GM18507 (cell line): ENCODE data around the gene PALD1.

Experiments used
- DNase-seq: peaks from one replicate; pipeline ENCODE4 v3.0.0; 2011; ENCODE audit warnings: low read depth; ENCODE audit not compliant: insufficient read length; ENCODE audit errors: extremely low spot score
- FAIRE-seq: peaks from 2 replicates; lab custom pipeline; 2011; peaks lifted over from hg19 to GRCh38; lab: Jason Lieb, UNC

The PALD1 gene

DNA sequence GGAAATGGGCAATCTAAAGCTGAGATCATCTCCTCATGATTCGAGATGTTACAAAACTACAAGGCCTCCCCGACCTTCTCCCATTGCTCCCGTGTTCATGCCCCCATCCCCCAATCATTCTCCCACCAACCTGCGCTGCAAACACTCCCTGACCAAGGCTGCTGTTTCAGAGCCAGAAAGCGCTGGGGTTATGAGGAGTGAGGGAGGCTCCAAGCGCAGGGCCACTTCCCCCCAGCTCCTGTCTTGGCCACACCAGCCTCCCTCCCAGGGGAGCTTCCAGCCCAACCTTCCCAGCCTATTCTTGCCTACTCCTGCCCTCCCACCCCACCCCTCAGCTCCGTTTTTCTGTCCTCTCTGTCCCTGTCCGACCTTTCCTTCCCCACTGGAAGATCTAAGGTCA is 22.4 kb upstream of the PALD1 start:
- FAIRE-seq (no peak), DNase-seq (no peak)

DNA sequence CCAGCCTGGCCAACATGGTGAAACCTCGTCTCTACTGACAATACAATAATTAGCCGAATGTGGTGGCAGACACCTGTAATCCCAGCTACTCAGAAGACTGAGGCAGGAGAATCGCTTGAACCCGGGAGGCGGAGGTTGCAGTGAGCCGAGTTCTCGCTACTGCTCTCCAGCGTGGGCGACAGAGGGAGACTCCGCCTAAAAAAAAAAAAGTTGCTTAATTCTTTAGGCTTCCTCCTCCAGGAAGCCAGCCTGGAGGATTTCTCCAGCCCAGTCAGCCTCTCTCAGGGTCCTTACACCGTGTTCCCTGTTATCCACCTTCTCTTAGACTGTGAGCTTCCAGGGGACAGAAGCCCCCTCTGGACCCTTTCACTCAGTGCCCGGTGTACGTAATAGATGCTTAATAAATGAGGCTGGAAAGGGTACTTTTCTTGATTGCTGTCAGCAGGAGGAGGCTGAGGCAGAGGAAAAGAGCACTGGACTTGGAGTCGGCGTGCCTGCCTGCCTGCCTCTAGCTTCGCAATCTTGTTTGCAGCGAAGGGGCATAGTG is 20.7 kb upstream of the PALD1 start:
- DNase-seq (no peak), FAIRE-seq (no peak)

DNA sequence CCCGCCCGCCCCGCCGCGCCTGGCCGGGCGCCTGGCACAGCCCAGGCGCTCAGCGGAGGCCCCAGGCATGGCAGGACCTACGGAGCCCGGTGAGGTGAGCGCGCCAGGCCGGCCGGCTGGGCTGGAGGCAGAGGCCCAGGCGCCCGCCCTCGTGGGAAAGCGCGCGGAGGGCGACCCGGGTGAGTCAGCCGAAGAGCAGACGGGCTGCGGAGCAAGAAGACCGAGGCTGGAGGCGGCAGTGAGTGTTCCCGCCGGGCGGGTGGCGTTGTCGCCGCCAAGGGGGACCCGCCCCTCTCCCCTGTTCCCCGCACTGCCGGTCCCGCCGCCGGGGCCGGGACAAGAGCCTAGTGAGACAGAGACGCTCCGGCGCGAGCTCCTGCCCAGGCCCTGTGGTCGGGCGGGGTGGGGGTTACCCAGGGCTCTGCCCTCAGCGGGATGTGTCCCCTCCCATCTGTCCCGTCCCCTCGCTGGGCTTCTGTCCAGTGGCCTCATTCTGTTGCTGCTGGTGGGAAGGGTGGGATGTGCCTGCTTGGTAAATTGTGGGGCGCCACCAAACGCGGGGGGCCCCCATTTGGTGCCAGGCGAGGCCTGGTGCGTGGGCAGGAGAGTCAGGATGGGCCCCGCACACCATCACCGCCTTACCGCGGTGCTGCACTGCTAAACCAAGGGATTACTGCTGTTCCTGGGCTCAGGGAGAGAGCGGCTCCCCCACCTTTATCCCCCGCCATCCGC is 20.1 kb upstream of the PALD1 start:
- DNase-seq (no peak), FAIRE-seq (no peak)

DNA sequence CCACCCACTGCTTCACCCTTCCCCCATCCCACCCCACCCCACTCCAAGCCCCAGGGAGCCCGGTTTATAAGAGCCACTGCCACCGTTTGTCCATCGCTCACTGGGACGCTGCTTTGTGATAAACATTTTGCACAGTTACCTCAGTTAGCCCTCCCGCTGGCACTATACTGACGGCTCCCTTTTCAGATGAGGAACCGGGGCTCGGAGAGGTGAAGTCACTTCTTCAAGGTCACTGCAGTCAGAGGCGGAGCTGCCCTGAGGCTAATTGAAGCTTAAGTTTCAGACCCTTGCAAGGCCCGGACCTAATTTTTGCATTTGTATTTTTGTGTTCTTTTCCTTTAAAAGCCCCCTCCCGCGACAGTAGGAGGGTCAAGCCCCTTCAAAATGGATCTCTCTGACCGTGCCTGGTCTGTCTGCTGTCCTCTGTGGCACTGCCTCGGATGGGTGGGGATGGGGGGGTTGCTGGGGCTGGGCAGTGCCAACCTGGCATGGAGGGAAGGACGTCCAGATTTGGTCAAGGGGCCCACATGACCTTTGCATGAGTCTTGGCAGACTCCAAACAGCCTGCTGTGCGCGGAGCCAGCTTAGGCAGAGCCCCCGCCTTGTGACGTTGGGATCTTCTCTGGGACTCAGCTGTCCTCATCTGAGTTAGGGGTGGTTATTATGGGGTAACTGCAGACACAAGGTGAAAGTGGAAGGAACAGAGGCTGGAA is 19.4 kb upstream of the PALD1 start:
- DNase-seq (no peak), FAIRE-seq (no peak)

DNA sequence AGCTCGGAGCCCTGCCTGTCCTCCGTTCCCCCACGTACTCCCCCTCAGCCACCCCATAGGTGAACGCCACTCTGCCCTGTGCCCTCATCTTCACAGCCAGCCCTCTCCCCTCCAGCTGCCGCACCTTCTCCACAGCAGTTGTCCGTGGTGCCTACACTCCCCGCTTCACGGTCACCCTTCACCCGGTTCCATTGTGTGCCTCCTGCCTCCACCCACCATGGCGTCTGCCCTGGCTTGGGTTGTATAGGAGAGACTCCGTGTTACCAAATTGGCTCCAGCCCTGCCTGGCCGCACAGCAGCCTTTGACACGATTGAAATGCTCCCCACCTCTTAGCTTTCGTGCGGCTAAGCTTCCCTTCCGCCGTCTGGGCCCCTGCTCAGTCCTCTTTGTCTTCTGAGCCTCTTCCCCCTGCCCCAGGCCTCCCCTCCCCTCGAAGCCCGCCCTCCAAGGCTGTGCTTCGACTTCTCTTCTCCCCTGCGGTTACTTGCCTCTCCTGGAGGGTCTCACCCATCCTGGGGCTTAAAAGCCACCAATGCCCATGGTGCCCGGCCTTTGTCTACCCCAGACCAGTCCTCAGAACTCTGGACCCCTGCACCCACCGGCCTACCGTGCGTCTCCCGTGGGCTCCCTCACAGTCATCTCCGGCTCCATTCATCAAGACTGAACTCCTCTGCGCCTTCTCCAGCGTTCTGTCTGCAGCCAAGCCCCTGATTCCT is 18.6 kb upstream of the PALD1 start:
- DNase-seq (no peak), FAIRE-seq (no peak)

DNA sequence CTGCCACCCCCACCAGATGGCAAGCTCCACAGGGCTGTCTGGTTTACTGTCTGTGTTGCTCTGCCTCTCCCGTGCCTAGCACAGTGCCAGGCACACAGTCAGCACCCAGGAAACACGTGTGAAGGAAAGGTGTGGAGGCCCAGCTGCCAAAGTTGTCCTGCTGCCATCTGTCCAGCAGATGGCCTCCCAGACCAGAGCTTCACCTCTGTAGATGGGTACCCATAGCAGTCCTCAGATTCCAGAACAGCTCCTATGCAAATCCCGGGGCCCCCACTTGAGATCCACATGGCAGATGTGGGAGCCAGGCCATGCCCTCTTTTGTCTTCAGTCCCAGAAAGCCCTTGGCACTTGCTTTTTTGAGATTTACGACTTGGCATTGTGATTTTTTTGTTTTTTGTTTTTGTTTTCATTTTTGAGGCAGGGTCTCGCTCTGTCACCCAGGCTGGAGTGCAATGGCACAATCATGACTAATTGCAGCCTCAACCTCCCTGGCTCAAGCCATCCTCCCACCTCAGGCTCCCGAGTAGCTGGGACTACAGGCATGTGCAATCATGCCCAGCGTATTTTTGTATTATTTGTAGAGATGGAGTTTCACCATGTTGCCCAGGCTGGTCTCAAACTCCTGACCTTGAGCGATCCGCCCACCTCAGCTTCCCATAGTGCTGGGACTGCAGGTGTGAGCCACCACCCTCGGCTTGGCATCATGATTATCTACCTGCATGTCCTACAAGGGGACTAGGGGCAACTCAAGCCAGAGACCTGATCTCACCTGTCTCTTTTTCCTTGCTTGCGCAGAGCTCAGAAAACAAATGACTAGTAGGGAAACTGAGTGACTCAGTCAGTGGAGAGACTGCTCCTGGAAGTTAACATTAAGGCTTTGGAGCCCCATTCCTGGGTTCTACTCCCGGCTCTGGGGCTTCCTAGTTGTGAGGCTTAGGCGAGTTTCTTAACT is 16.9 kb upstream of the PALD1 start:
- DNase-seq = peak; percentile 68
- peak; percentile 89 for FAIRE-seq

DNA sequence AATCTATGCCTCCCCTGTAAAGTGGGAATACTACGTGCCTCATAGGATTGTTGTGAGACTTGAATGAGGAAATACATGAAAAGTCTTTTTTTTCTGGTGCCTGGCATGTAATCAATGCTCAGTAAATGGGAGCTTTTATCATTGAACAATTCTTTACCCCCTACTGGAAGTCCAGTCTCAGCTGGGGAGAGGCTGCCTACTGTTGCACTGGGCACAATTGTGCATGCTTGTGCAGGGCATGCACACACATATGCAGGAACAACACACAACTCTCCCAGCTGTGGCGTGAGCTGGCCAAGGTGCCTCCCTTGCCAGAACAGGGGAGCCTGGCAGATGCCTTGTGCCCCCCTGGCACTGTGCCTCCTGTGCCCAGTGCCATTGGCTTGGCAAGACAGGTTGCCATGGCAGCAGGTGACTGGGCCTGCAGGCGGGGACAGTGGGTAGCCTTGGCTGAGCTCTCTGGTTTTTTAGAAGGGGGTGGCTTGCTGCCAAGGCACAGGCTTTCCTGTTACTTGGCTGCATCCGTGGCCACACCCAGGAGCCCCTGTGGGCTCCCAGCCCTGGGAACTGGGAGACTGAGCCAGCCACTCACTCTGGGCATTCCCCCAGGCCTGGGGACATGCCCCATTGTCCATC is 16.1 kb upstream of the PALD1 start:
- FAIRE-seq = no peak
- no peak for DNase-seq

DNA sequence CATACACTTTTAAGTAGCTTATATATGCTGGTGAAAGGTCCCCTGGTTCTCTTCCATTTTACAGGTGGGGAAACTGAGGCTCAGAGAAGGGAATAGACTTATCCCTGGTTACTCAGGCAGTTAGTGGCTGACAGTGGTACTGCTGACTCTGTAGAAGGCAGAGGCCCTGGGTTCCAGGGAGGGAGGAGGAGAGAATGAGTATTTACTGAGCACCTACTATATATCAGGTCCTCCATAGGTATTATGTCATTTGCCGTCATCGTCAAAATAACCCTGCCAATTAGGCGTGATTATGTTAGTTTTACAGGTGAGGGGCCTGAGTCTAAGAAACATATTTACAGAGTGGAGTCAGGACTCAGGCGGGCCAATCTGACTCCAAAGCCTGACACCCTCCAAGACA is 13.3 kb upstream of the PALD1 start:
- no peak for FAIRE-seq
- DNase-seq = no peak

DNA sequence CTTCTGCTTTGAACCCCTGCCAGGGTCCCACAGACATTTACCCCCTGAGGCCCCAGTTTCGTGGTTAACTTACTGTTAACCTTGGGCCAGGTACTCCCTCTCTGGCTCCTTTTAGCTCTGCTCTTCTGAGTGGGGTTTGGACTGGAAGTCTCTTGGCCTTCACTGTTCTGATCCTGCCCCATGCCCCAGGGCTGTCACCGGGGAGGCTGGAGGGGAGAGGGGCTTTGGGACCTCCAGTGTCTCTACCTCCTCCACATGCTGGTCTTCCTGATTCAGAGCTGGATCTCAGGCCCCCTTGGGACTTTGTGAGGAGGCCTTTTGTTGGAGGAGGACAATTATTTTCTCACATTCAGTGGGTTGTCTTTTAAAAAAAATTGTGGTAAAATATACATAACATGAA is 12.7 kb upstream of the PALD1 start:
- FAIRE-seq (no peak), DNase-seq (no peak)

DNA sequence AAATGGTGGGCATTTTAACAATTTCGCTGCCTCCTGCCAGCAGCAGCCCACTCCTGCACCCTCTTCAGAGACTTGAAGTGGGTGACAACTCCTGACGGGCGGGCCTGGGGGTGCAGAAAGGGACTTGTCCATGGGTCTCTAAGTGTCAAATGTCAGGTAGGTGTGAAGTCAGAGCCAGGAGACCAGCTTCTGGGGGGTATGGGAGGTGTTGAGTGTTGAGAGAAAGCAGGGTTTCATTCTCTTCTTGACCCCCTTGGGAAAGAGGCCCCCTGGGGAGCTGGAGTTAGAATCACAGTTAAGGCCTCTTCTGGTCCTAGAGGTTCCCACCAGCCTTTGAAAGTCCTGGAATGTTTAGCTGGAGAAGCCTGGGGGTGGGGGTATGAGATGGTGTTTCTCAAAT is 11.6 kb upstream of the PALD1 start:
- FAIRE-seq (no peak), DNase-seq (no peak)

DNA sequence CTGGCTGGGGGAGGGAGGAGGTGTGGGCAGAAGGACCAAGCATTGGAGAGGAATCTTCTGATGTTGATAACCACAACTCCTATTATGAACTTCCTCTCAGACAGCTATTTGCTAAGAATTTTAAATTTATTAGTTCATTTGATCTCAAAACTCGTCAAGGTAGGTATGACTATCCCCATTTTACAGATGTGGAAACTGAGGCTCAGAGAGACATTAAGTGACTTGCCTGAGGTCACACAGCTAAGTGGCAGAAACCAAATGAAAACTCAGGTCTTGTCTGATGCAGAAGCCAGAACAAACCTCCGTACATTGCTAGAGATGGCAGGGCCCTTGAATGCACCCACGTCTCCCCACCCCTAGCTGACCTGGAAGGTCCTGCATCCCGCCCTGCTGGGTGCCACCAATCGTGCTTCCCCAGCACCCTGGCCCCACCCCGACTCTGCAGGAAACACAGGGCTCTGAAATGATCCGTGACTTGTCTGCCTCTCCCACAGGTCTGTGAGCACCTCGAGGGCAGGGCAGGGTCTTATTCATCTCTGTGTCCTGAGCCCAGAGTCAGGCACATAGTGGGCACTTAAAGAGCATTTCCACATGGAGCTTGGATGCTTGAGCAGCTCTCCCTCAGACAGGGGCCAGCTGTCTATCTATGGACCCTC is 5.6 kb upstream of the PALD1 start:
- DNase-seq (no peak), FAIRE-seq (no peak)

DNA sequence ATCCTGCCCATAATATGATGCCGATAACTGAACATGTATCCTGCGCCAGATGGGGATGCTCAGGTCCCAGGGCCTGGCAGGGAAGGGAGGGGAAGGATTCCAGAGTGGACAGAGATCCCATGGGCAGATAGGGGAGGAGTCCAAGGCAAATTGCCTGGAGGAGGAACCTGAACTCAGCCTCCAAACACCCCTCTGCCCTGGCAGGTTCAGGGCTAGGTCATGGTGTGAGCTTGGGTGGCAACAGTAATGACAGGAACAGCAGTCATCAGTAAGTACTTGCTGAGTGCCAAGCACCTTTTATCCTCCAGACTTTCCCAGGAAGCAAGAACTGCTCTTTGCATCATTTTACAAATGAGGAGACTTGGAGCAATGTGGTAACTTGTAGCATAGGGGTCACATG is 3.8 kb upstream of the PALD1 start:
- no peak for DNase-seq

DNA sequence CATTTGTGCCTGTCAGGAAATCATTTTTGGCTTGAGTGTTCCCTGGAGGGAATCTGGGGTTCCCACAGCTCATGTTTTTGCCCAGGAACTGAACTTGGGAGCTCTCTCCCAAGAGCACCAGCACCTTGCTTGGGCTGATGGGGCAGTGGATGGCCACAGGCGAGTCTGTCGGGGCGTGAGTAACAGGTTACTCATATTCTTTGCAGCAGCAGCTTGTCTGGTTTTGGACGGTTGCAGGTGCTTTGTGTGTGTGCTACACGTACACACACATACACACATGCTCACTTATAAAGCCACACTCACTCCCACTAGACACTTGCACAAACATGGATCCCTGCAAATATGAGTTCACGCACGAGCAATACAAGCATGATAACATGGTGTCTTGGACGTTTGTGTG is 2.9 kb upstream of the PALD1 start:
- DNase-seq = no peak
- FAIRE-seq = no peak

More for the DNA sequence above, 3.8 kb upstream of the PALD1 start:
- FAIRE-seq = no peak

DNA sequence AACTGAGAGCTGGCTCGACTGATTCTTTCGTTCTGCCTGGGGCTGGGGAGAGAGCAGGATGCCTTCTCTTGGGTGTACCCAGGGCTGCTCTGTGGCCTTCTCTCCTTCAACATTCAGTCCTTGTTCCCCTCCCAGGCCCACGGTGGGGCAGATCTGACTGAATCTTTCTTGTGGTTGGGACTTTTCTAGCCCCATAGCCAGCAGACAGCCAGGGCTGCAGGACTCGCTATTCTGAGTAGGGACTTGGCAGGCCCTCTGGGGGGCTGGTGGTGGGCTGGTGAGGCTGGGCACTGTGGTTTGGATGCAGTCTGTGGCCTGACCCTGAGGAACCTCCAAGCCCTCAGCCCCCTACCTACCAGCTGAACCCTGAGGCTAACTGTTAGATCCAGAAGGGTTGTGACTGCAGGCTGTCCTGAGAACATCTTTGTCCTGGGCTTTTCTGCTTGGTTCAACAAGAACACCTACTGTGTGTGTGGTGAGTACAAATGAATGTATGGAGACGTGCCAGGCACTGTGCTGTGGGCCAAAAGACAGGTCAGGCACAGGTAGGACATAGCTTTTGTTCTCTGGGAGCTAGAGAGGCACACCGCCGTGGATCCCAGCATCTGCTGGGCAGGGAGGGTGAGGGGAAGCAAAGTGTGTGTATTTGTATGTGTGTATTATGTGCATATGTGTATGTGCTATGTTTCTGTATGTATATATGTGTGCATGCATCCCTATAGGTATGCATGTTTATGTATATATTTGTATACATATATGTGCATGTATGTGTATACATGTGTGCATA is 2.1 kb upstream of the PALD1 start:
- DNase-seq (no peak), FAIRE-seq (no peak)

DNA sequence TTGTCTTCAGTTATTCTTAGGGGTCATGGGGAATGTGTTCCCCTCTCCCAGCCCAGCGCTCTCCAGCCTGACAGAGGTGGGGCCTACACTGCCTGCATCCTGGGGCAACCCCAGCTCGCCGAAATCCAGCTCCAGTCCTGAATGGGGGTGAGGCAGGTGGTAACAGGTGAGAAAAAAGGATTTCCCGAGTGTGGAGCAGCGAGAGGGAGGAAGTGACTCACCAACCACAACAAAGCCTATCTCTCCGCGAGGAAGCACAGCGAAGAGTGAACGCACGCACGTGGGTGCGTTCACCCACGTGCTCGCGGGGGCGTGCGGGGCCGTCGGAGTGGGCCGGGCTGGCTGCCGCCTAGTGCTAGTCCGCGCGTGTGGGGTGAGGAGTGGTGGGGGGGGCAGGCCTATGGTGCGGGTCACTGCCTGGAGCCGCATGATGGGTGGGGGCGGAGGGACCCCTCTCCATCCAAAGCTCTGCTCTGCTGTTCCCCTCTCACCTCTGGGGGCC is 855 bp upstream of the PALD1 start:
- no peak for DNase-seq
- peak; percentile 82 for FAIRE-seq

DNA sequence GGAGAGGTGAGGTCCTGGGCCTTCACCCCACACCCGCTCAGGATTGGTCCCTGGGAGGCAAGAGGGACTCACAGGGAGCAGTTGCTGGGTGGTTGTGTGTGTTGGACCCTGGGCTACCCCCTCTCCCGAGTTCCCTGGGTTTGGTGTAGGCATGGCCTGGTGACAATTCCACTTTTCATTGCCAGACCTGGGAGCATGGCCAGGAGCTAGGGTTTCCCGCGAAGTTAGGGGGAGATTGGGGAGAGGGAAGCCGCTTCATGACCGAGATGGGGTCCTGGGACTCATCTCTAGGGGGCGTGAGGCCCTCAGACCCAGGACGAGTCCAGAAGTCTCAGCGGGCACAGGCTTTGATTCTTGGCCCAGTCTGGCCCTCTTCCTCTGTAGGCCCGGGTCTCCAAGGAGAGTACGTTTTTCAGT is 606 bp downstream of the PALD1 start:
- FAIRE-seq (no peak), DNase-seq (no peak)

DNA sequence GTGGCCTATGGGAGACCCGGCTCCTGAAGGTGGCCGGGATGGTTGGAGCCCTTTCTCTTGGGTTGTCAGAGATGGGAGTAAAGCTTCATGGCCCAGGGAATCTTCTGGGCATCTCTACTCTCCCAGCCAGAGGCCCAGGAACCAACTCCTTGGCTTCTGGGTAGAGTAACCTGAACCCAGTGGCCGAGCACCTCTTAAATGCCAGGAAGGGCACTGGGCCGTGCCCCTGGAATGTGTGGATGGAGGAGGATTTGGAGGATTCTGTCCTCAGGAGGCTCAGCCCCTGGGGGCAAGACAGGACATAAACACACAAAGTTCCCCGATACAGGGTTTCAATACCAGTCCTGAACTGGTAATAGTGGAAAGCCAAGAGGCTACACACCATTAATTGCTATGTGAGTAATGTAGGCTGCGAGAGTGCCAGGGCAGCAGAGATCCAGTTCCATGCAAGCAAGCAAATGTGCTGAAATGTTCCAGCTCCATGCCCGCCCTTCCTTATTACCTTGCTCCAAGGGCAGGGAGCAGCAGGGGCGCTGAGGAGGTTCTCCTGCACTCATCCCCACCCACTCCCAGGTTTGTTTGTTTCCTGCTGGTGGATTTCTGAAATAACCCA is 1.2 kb downstream of the PALD1 start:
- DNase-seq = no peak
- peak; percentile 41 for FAIRE-seq
